NCI-H345 (cell line): ENCODE measurements around the gene SYNGR2.

Experiments used
- DNase-seq: peaks from one replicate; lab custom pipeline; 2025; lab: John Stamatoyannopoulos, UW

SYNGR2 gene

DNA sequence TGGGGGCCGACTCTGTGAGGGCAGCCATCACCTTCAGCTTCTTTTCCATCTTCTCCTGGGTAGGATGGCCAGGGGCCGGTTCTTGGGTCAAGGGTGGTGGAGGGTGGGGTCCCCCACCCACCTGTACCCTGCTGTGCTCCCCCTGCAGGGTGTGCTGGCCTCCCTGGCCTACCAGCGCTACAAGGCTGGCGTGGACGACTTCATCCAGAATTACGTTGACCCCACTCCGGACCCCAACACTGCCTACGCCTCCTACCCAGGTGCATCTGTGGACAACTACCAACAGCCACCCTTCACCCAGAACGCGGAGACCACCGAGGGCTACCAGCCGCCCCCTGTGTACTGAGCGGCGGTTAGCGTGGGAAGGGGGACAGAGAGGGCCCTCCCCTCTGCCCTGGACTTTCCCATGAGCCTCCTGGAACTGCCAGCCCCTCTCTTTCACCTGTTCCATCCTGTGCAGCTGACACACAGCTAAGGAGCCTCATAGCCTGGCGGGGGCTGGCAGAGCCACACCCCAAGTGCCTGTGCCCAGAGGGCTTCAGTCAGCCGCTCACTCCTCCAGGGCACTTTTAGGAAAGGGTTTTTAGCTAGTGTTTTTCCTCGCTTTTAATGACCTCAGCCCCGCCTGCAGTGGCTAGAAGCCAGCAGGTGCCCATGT lies 3.3 kb downstream of the SYNGR2 start:
- DNase-seq: peak; percentile 80

GRCh38 chr17:78172249-78173051 lies 4.1 kb downstream of the SYNGR2 start:
- peak; percentile 80 for DNase-seq

GRCh38 chr17:78173097-78173715 lies 4.8 kb downstream of the SYNGR2 start:
- DNase-seq: no peak

DNA sequence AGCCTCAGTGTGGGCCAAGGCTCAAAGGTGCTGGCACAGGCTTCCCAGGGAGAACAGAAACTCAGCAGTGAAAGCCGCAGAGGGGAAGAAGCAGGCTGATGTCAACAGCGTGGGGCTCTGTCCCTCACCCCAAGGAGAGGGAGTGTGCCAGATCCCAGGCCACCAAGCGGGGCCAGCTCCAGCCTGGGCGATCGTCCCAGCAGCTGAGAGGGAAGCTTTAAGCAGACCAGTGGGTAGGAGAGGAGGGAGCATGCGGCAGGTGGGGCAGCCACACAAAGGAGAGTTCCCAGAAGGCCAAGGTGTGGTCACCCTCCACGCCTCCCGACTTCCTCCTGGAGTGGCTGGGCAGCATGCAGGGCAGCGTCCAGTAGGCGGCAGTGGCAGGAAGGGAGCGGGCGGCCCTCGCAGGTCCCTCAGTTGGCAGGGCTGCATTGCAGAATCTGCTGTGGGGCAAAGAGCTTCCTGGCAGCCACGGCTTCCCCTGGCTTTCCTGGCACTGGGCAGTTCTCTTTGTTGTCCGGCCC lies 6.0 kb downstream of the SYNGR2 start:
- DNase-seq: no peak

DNA sequence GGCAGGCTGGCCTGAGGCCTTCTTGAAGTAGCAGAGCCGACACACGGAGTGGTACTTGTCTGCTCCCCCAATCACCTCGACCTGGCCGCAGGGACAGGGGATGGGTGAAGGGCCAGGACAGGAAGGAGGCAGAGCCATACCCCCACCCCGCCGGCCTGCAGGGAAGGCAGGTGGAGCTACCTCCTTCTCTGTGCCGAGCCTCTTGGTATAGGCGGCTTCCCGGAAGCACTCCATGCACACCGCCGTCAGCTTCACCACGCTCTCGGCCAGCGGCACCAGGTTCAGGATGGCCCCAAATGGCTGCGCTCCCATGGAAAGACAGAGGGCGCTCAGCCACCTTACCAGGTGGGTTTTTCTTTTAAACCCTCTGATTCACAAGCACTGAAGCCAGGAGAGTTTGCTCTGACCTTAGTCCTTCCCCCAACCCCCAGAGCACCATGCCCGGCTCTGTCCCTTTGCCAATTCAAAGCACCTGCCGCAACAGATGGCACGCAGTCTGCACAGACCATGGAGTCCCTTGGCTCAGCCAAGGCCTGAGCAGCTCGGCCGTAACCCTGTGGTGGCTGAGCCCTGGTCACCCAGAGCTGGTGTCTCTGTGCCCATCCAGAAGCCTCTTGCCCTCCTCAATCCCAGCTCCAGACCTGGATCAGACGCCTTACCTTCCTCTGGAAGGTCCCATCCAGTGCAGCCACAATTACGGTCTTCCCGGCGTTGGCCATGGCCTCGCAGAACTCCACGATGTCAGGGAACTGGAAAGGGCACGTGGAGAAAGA lies 6.7 kb downstream of the SYNGR2 start:
- DNase-seq: no peak

DNA sequence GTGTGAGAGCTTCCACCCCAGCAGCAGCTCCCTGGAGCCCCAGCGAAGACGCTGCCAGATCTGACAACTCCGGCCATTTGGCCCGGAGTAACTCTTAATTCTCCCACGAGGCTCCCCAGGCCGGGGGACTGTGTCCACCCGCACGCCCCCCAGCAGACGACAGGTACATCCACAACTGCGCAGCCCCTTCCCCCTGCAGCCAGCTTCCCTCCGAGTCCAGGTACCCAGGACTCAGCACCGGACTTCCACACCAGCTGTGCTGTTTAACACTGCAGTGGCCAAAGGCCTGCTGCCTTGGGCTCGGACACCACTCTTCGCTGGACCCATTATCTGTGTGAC lies 7.2 kb downstream of the SYNGR2 start:
- no peak for DNase-seq

- DNase-seq: peak; percentile 20
Measured at GRCh38 chr17:78176548-78177025, 8.2 kb downstream of the SYNGR2 start.

- DNase-seq: no peak
Measured at GRCh38 chr17:78179372-78179771, 11.0 kb downstream of the SYNGR2 start.

- no peak for DNase-seq
Measured at GRCh38 chr17:78180083-78180482, 11.7 kb downstream of the SYNGR2 start.

- DNase-seq: no peak
Measured at GRCh38 chr17:78180508-78180907, 12.1 kb downstream of the SYNGR2 start.

GRCh38 chr17:78182504-78182903 lies 14.1 kb downstream of the SYNGR2 start:
- DNase-seq: no peak

DNA sequence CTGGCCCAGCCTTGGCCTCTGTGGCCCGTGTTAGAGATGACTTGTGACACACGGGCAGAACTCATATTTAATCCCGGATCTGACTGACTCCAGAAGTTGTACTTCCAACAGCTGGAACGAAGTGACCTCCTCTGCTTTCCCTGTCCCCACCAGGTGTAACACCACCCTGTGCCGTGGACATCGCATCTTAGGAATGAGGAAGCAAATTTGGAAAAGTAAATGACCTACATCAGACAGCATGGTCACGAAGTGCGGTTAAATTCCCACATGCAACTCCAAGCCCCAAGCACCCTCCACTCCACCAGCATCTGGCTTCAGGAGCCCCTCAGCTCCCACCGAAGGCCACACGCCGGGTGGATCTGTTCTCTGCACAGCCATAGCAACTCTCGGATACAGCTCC lies 15.5 kb downstream of the SYNGR2 start:
- DNase-seq: no peak

DNA sequence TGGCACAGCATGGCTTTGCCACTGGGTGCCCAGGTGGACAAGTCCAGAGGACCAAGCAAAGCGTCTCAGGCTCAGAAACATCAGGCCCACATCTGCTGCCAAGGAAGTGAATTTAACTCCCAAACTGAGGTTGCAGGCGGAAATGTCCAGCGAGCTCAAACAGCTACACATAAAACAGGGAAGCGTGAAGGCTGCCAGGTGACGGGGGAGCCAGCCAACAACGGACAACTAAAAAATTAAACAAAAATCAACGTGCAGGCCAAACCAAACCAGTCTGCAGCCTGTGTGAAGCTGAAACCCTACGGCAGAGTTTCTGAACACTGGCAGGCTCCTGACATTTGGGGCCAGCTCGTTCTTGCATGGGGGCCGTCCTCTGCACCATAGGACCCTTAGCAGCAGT lies 16.0 kb downstream of the SYNGR2 start:
- no peak for DNase-seq

DNA sequence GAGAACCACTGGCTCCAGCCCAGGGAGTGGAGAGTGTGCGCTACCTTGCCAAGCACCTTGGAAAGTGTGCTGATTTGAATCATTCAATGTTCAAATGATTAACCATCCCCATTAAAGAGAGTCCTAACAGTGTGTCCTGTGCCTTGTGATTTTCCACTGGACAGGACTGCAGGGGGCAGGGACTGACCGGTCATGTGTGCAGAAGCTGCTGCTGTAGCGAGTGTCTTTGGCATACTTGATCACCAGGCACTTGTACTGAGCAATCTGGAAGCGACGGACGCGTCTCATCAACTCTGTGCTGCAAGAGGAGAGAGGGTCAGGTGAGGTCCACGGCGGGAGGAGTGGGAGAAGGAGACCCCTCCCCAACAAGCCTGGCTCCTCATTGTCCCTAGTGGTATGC lies 16.5 kb downstream of the SYNGR2 start:
- no peak for DNase-seq

- no peak for DNase-seq
Measured at GRCh38 chr17:78185981-78186691, 17.8 kb downstream of the SYNGR2 start.

- peak; percentile 99 for DNase-seq
Measured at GRCh38 chr17:78186692-78187595, 18.6 kb downstream of the SYNGR2 start, which contains the start of the genes AFMID and TK1. TSS of gene AFMID (plus strand) at chr17:78187362. CDS start at chr17:78187371, 9 bp downstream. TSS of gene TK1 (minus strand) at chr17:78187052. CDS start at chr17:78186994, 58 bp downstream.

GRCh38 chr17:78196716-78197115 lies 28.3 kb downstream of the SYNGR2 start:
- no peak for DNase-seq

DNA sequence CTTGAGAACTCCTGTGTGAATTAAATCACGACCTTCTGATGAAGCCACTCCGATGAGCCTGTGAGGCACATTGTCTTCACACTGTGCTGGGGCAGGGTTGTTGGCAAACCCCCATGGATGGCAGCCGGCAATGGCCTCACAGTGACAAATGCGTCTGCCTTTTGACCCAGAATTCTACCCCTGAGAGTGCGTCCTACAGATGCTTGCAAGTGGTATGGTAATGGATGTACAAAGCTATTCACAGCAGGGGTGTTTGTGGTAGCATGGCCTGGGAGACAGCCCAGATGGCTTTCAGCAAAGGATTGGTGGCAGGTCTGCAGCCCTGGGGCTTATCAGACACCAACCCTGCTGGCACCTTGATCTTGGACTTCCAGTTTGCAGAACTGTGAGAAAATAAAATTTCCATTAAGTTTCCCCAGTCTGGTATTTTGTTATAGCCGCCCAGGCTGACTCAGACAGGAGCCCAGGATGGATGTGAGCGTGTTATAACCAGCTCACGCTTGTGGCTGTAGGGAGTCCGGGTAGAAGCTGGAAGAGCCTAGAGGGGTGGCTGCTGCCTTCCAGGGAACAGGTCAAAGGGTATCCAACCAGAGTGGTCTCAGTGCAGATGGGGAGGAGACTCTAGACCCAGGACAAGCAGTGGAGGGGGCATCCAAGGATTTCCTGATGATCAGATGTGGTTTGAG lies 28.9 kb downstream of the SYNGR2 start:
- DNase-seq: peak; percentile 27

DNA sequence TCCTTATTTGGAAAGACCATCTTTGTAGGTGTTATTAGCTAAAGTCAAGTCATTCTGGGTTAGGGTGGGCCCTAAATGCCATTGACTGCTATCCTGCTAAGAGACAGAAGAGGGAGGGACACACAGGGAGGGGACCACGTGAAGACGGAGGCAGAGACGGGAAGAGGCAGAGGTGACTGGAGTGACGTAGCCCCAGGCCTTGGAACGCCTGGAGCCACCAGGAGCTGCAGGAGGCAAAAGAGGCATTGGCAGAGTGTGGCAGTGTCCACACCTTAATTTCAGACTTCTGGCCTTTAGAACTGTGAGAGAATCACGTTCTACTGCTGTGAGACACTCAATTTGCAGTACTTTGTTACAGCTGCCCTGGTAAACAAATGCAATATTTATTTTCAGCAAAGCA lies 32.1 kb downstream of the SYNGR2 start:
- no peak for DNase-seq

GRCh38 chr17:78202666-78203065 lies 34.3 kb downstream of the SYNGR2 start:
- DNase-seq: no peak
